Keratinocyte (primary cell): ENCODE measurements around the gene ACVR1B. TPM values are rescaled to one million over a fixed set of nuclear protein-coding genes. Genes with fewer than 3 reads are reported as not detected.

Experiments used
- DNase-seq: peaks from one replicate; pipeline ENCODE4 v3.0.0-alpha.2; 2011; ENCODE audit warnings: low read depth, missing footprints, low spot score
- FAIRE-seq: peaks from 2 replicates; lab custom pipeline; 2011; peaks lifted over from hg19 to GRCh38; lab: Jason Lieb, UNC
- H2AFZ ChIP-seq: 2 replicates; pipeline ENCODE4 v1.6.0; 2012; ENCODE audit warnings: low read length, control low read depth, inconsistent platforms; ENCODE audit not compliant: control insufficient read depth
- H3K27ac ChIP-seq: 2 replicates; pipeline ENCODE4 v1.5.1; 2011; ENCODE audit warnings: low read length; ENCODE audit not compliant: control insufficient read depth, insufficient read depth
- H3K27me3 ChIP-seq: 3 replicates; pipeline ENCODE4 v1.6.0; 2011; ENCODE audit warnings: low read length; ENCODE audit not compliant: control insufficient read depth, insufficient read depth; ENCODE audit errors: extremely low read depth
- H3K36me3 ChIP-seq, 2 experiments: 2 replicates in 1 of 2; 3 replicates in 1 of 2; pipeline ENCODE4 v1.5.1; 2011; ENCODE audit warnings: low read length in 2 of 2, mild to moderate bottlenecking in 1 of 2; ENCODE audit not compliant: control insufficient read depth in 2 of 2, insufficient read depth in 2 of 2; ENCODE audit errors: extremely low read depth in 1 of 2
- H3K4me1 ChIP-seq: 3 replicates; pipeline ENCODE4 v1.5.1; 2011; ENCODE audit warnings: low read length; ENCODE audit not compliant: control insufficient read depth, insufficient read depth; ENCODE audit errors: extremely low read depth
- H3K4me2 ChIP-seq: 3 replicates; pipeline ENCODE4 v1.6.0; 2011; ENCODE audit warnings: low read depth, low read length; ENCODE audit not compliant: control insufficient read depth, insufficient read depth; ENCODE audit errors: extremely low read depth
- H3K4me3 ChIP-seq, 3 experiments: fragments of 200-600 bp in 1 of 3; sonication (generic) in 1 of 3; 2 replicates in 2 of 3; 3 replicates in 1 of 3; pipeline ENCODE4 v1.5.1; 2011 to 2016; ENCODE audit warnings: low read length in 3 of 3, mild to moderate bottlenecking in 3 of 3, control low read depth in 2 of 3, inconsistent platforms in 1 of 3, low read depth in 1 of 3, mixed read lengths in 1 of 3, mixed run types in 1 of 3, moderate library complexity in 1 of 3; ENCODE audit not compliant: control insufficient read depth in 2 of 3, insufficient read depth in 2 of 3; ENCODE audit errors: extremely low read depth in 1 of 3
- H3K79me2 ChIP-seq: 2 replicates; pipeline ENCODE4 v1.6.0; 2012; ENCODE audit warnings: low read length; ENCODE audit not compliant: control insufficient read depth, insufficient read depth
- H3K9ac ChIP-seq: 3 replicates; pipeline ENCODE4 v1.6.0; 2011; ENCODE audit warnings: low read length; ENCODE audit not compliant: control insufficient read depth, insufficient read depth; ENCODE audit errors: extremely low read depth
- H3K9me1 ChIP-seq: 3 replicates; pipeline ENCODE4 v1.6.0; 2011; ENCODE audit warnings: low read length; ENCODE audit not compliant: control insufficient read depth, insufficient read depth; ENCODE audit errors: extremely low read depth
- H3K9me3 ChIP-seq: 2 replicates; pipeline ENCODE4 v1.5.1; 2012; ENCODE audit warnings: low read depth, low read length; ENCODE audit not compliant: control insufficient read depth
- H4K20me1 ChIP-seq: 3 replicates; pipeline ENCODE4 v1.6.0; 2011; ENCODE audit warnings: low read length; ENCODE audit not compliant: control insufficient read depth, insufficient read depth; ENCODE audit errors: extremely low read depth
- CTCF ChIP-seq, 3 experiments: IDR thresholded peaks in 1 of 3; conservative IDR thresholded peaks in 1 of 3; optimal IDR thresholded peaks in 1 of 3; 2 replicates in 2 of 3; 3 replicates in 1 of 3; pipeline versions ENCODE3 to v1.5.1; 2011; ENCODE audit warnings: low read length in 3 of 3, mild to moderate bottlenecking in 3 of 3, moderate library complexity in 2 of 3, control low read depth in 1 of 3, inconsistent platforms in 1 of 3; ENCODE audit not compliant: insufficient read depth in 2 of 3; ENCODE audit errors: extremely low read depth in 1 of 3
- EZH2 ChIP-seq: IDR thresholded peaks from one replicate; pipeline ENCODE4 v1.6.1; 2012; ENCODE audit warnings: inconsistent platforms, mild to moderate bottlenecking, low read length, moderate library complexity
- dilution Hi-C: fragments of 300-500 bp; cut with MboI; formaldehyde crosslinking; loops from one replicate; pipeline ENCODE4 v1.7.0; 2020; ENCODE audit warnings: low sequenced_read_pairs; ENCODE audit not compliant: extremely low pct_ligation_motif_present
- polyA plus RNA-seq, 5 experiments: library from polyadenylated mRNA; depleted of rRNA in 3 of 5; stranded (reverse) in 3 of 5; stranded (forward) in 1 of 5; unstranded in 1 of 5; fragments of >200 nt; gene quantifications; 1 replicate in 1 of 5; 2 replicates in 3 of 5; 3 replicates in 1 of 5; pipeline versions ENCODE4 v1.2.1 to v1.2.3, GENCODE V29; 2011 to 2012; ENCODE audit warnings: missing spikeins in 2 of 5, low read depth in 1 of 5, low replicate concordance in 1 of 5

Gene ACVR1B
- polyA plus RNA-seq, 1 donor (not counting 4 experiments of a cell fraction or from before 2014, with no cell fraction given), result 12.7 TPM

GRCh38 chr12:51917041-51917590, 34.4 kb upstream of the ACVR1B start:
- FAIRE-seq (no peak), DNase-seq (no peak)
- Histone ChIP-seq H3K9ac (no peak overlapping the region), H3K4me3 (no peak overlapping the region), H3K27me3 (no peaks in the 10 kb centered on the region), H2AFZ (no peak overlapping the region), H3K9me3 (no peaks in the 10 kb centered on the region), H3K4me1 (no peaks in the 10 kb centered on the region), H3K36me3 (no peaks in the 10 kb centered on the region), H4K20me1 (no peaks in the 10 kb centered on the region), H3K79me2 (no peaks in the 10 kb centered on the region), H3K27ac (no peak overlapping the region), H3K4me2 (no peak overlapping the region), H3K9me1 (no peaks in the 10 kb centered on the region)
- TF ChIP-seq CTCF (optimal IDR thresholded peaks at IDR 0.05 in 1 of 3, IDR thresholded peaks at IDR 0.05 in 1 of 3, conservative IDR thresholded peaks at IDR 0.05 in 1 of 3; ENCODE audit: extremely low read depth in 1 of 3, insufficient read depth in 2 of 3, low read length in 3 of 3) (no peak), EZH2 (no peak)
- dilution Hi-C loops, result no loop called here

- no peaks in the 10 kb centered on the region for H3K4me1 ChIP-seq
- H3K9me3 ChIP-seq, result no peaks in the 10 kb centered on the region
- no peaks in the 10 kb centered on the region for H3K27me3 ChIP-seq
- no peaks in the 10 kb centered on the region for H3K36me3 ChIP-seq
- no peaks in the 10 kb centered on the region for H4K20me1 ChIP-seq
- H3K9me1 ChIP-seq, result no peaks in the 10 kb centered on the region
- no peak overlapping the region for H3K4me3 ChIP-seq
- no peak for TF ChIP-seq CTCF (optimal IDR thresholded peaks at IDR 0.05 in 1 of 3, IDR thresholded peaks at IDR 0.05 in 1 of 3, conservative IDR thresholded peaks at IDR 0.05 in 1 of 3; ENCODE audit: extremely low read depth in 1 of 3, insufficient read depth in 2 of 3, low read length in 3 of 3)
- TF ChIP-seq EZH2, result no peak
- no peak for FAIRE-seq
- no peaks in the 10 kb centered on the region for H3K79me2 ChIP-seq
- no peak overlapping the region for H2AFZ ChIP-seq
- H3K4me2 ChIP-seq, result no peak overlapping the region
- H3K9ac ChIP-seq, result no peak overlapping the region
- H3K27ac ChIP-seq, result no peak overlapping the region
- DNase-seq, result no peak
- dilution Hi-C loops, result no loop called here
Observed at GRCh38 chr12:51917746-51918453, 33.6 kb upstream of the ACVR1B start.
